K562 (cell line): ENCODE data around the gene RALA. TPM values are rescaled to one million over a fixed set of nuclear protein-coding genes. Genes with fewer than 3 reads are reported as not detected.

Experiments used
- ATAC-seq: fragments of 200-7000 bp; cut with Tn5 transposase; 3 replicates; pipeline ENCODE4 v1.9.1; 2020; ENCODE audit warnings: moderate library complexity
- BruUV-seq: library from RNA; stranded (reverse); fragments of 400-500 nt; replicated peaks from 2 replicates; lab custom pipeline; 2021; lab: Mats Ljungman, UMichigan
- CTCF ChIA-PET: fragments of 300-600 bp; formaldehyde crosslinking; extraction: SDS; loops from one replicate; lab custom pipeline; 2021; ENCODE audit warnings: low intra/inter-chr PET ratio; lab: Yijun Ruan, JAX
- POLR2A ChIA-PET: fragments of 300-600, 350-650 bp; sonication (Branson Sonifier 250); formaldehyde crosslinking; extraction: SDS; loops from one replicate; lab custom pipeline; 2021; ENCODE audit warnings: antibody characterized with exemption, inconsistent platforms; lab: Yijun Ruan, JAX
- DNase-seq, 4 experiments: peaks; one replicate each; pipeline versions ENCODE4 v3.0.0 to v3.0.0-alpha.2; 2011 to 2018; ENCODE audit warnings: low spot score in 3 of 4, mixed read lengths in 3 of 4; ENCODE audit errors: extremely low read depth in 1 of 4
- FAIRE-seq: peaks from 2 replicates; lab custom pipeline; 2011; peaks lifted over from hg19 to GRCh38; lab: Jason Lieb, UNC
- H2AFZ ChIP-seq: 2 replicates; pipeline ENCODE4 v1.6.0; 2011; ENCODE audit warnings: low read depth, low read length, control low read depth, inconsistent platforms
- H3K27ac ChIP-seq: fragments of 200-600 bp; 3 replicates; pipeline ENCODE4 v1.8.0; 2011; ENCODE audit warnings: low read depth, mild to moderate bottlenecking, control low read depth, inconsistent platforms, low read length, moderate library complexity, mixed read lengths; ENCODE audit errors: extremely low read depth
- H3K27me3 ChIP-seq, 2 experiments: fragments of 300-600 bp in 1 of 2; 2 replicates in 1 of 2; 3 replicates in 1 of 2; pipeline versions ENCODE4 v1.6.0 to v1.8.0; 2011; ENCODE audit warnings: inconsistent platforms in 2 of 2, low read length in 2 of 2, mild to moderate bottlenecking in 1 of 2, mixed read lengths in 1 of 2, moderate library complexity in 1 of 2; ENCODE audit not compliant: control insufficient read depth in 2 of 2, insufficient read depth in 2 of 2
- H3K36me3 ChIP-seq: fragments of 300-600 bp; 3 replicates; pipeline ENCODE4 v1.8.0; 2011; ENCODE audit warnings: mild to moderate bottlenecking, low read length, inconsistent platforms; ENCODE audit not compliant: control insufficient read depth, insufficient read depth
- H3K4me1 ChIP-seq, 2 experiments: fragments of 200-600 bp in 1 of 2; replicated peaks in 1 of 2; 2 replicates in 1 of 2; 3 replicates in 1 of 2; pipeline versions ENCODE4 v1.5.1 to v1.8.0; 2011; ENCODE audit warnings: inconsistent platforms in 2 of 2, low read length in 2 of 2, mild to moderate bottlenecking in 1 of 2, mixed read lengths in 1 of 2, moderate library complexity in 1 of 2; ENCODE audit not compliant: control insufficient read depth in 2 of 2, insufficient read depth in 2 of 2
- H3K4me2 ChIP-seq: 2 replicates; pipeline ENCODE4 v1.6.1; 2011; ENCODE audit warnings: low read length, control low read depth, inconsistent platforms, mixed read lengths; ENCODE audit not compliant: insufficient read depth
- H3K4me3 ChIP-seq: fragments of 200-600 bp; sonication (generic), shearing (Covaris generic); 2 replicates; pipeline ENCODE4 v1.5.1; 2016; ENCODE audit warnings: control low read depth, inconsistent platforms
- H3K79me2 ChIP-seq: fragments of 200-600 bp; 3 replicates; pipeline ENCODE4 v1.8.0; 2011; ENCODE audit warnings: low read length, inconsistent platforms; ENCODE audit not compliant: control insufficient read depth, insufficient read depth
- H3K9ac ChIP-seq, 2 experiments: 2 replicates each; pipeline versions ENCODE4 v1.6.0 to v1.6.1; 2011; ENCODE audit warnings: low read depth in 2 of 2, low read length in 2 of 2, control low read depth in 1 of 2, inconsistent platforms in 1 of 2, mild to moderate bottlenecking in 1 of 2, mixed read lengths in 1 of 2; ENCODE audit not compliant: insufficient read depth in 1 of 2
- H3K9me1 ChIP-seq: one replicate; pipeline ENCODE4 v1.6.0; 2011; ENCODE audit warnings: inconsistent platforms, mild to moderate bottlenecking, low read length, moderate library complexity; ENCODE audit not compliant: control insufficient read depth, insufficient read depth
- H3K9me3 ChIP-seq: replicated peaks from 2 replicates; pipeline ENCODE4 v1.5.1; 2011; ENCODE audit warnings: low read depth, low read length, inconsistent platforms; ENCODE audit not compliant: control insufficient read depth, insufficient read depth
- H4K20me1 ChIP-seq: replicated peaks from 2 replicates; pipeline ENCODE4 v1.6.1; 2011; ENCODE audit warnings: low read length, inconsistent platforms, mixed read lengths; ENCODE audit not compliant: control insufficient read depth, insufficient read depth
- CBFB ChIP-seq: sonication (generic); formaldehyde crosslinking; IDR thresholded peaks from 2 replicates; pipeline ENCODE4 v1.4.0; 2020; ENCODE audit warnings: mild to moderate bottlenecking, missing genetic modification reagents
- MAFG ChIP-seq: fragments of 450-650 bp; conservative IDR thresholded peaks from 2 replicates; pipeline ENCODE4 v1.6.1; 2016; ENCODE audit warnings: missing genetic modification characterization, missing compliant biosample characterization
- MCM2 ChIP-seq: fragments of 450-650 bp; IDR thresholded peaks from 2 replicates; pipeline ENCODE4 v1.6.1; 2017; ENCODE audit warnings: low read depth, mild to moderate bottlenecking
- ZNF124 ChIP-seq: sonication (generic); formaldehyde crosslinking; IDR thresholded peaks from 2 replicates; pipeline ENCODE4 v1.8.1; 2022; ENCODE audit warnings: missing genetic modification reagents
- WGBS: fragments of 100-300 bp; shearing (Covaris generic); methylation state at CpG from one replicate; pipeline ENCODE4 v1.1.6; 2016; ENCODE audit warnings: low coverage, mixed read lengths; ENCODE audit not compliant: insufficient coverage; ENCODE audit errors: missing lambda C conversion rate; 5-methylcytosine and 5-hydroxymethylcytosine counted together
- in situ Hi-C: fragments of 300-500 bp; cut with MboI; formaldehyde crosslinking; loops from 4 replicates; pipeline ENCODE4 v1.15.0; 2018; ENCODE audit warnings: inconsistent platforms, mixed read lengths
- intact Hi-C: fragments of 100-400 bp; cut with micrococcal nuclease; formaldehyde crosslinking; loops from 2 replicates; pipeline ENCODE4 v1.14.2; 2022
- polyA plus RNA-seq, 8 experiments: library from polyadenylated mRNA; depleted of rRNA in 4 of 8; stranded (reverse) in 5 of 8; unstranded in 3 of 8; fragments of >200 nt; fragmentation: Nextera tagmentation in 2 of 8; fragmentation: Illumina TruSeq in 1 of 8; extraction: Ambion mirVana in 2 of 8; extraction: Trizol in 1 of 8; gene quantifications; 2 replicates each; pipeline versions ENCODE4 v1.2.1 to v1.2.3, GENCODE V29; 2011 to 2014; ENCODE audit warnings: inconsistent platforms in 1 of 8, missing spikeins in 1 of 8
- total RNA-seq, 7 experiments: library from RNA; depleted of rRNA in 6 of 7; stranded (reverse); fragments of >200 nt in 6 of 7; fragmentation: Illumina TruSeq in 2 of 7; extraction: Trizol in 2 of 7; gene quantifications; 2 replicates each; pipeline versions ENCODE4 v1.2.1 to v1.2.3, GENCODE V29; 2011 to 2021; ENCODE audit warnings: low replicate concordance in 1 of 7
- TF ChIP-seq, protein P1 (sequence below): fragments of 250-450 bp; sonication (Bioruptor Pico); IDR thresholded peaks from 2 replicates; pipeline ENCODE4 v1.5.0; 2021; ENCODE audit warnings: mild to moderate bottlenecking, moderate library complexity
- TF ChIP-seq, protein P2 (sequence below): sonication (generic); formaldehyde crosslinking; IDR thresholded peaks from 2 replicates; pipeline ENCODE4 v1.8.1; 2023; ENCODE audit warnings: mild to moderate bottlenecking, missing genetic modification reagents, moderate library complexity

The RALA gene
- total and polyA plus RNA-seq, 9 of the 15 experiments (the other 6 are each of a cell fraction or from before 2014, with no cell fraction given): 7.2 to 28.0 (median 25.7) TPM

DNA sequence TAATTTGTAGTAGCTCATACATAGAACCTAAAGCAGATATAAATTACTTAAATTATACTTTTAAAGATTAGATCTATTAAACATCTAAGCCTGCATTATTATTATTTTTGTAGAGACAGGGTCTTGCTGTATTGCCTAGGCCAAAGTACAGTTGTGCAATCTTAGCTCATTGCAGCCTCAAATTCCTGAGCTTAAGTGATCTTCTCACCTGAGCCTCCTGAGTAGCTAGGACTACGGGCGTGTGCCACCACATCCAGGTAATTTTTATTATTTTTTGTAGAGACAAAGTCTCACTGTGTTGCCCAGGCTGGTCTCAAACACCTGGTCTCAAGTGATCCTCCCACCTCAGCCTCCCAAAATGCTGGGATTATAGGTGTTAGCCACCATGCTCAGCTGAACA is 46.7 kb downstream of the RALA start:
- no peak overlapping the region for H3K4me3 ChIP-seq
- no peak overlapping the region for H3K27ac ChIP-seq
- ChIA-PET CTCF (no interaction called here), POLR2A (interaction anchor here (0.6 to 1.1 kb wide), 3 partner anchors 9 to 159 kb away, joined by 3 to 5 read pairs (median 4); partner anchors contain the start of gene RALA)
- H4K20me1 ChIP-seq: no peaks in the 10 kb centered on the region
- no peak for FAIRE-seq
- no peak overlapping the region for H3K4me2 ChIP-seq
- no peaks in the 10 kb centered on the region for H3K9me1 ChIP-seq
- H3K36me3 ChIP-seq: no peaks in the 10 kb centered on the region
- no peak overlapping the region for H3K9ac ChIP-seq
- 0 out of 3 replicates have a peak, but pooled peaks cover 2% of the 10 kb centered on the region for H3K79me2 ChIP-seq
- ATAC-seq: no peak
- H3K27me3 ChIP-seq: no peaks in the 10 kb centered on the region
- DNase-seq: no peak
- H3K4me1 ChIP-seq: no peaks in the 10 kb centered on the region
- WGBS: 84% methylated on average over 2 of the region's 2 CpGs
- H2AFZ ChIP-seq: no peak overlapping the region
- intact Hi-C loops: no loop called here
- TF ChIP-seq, protein P1, sequence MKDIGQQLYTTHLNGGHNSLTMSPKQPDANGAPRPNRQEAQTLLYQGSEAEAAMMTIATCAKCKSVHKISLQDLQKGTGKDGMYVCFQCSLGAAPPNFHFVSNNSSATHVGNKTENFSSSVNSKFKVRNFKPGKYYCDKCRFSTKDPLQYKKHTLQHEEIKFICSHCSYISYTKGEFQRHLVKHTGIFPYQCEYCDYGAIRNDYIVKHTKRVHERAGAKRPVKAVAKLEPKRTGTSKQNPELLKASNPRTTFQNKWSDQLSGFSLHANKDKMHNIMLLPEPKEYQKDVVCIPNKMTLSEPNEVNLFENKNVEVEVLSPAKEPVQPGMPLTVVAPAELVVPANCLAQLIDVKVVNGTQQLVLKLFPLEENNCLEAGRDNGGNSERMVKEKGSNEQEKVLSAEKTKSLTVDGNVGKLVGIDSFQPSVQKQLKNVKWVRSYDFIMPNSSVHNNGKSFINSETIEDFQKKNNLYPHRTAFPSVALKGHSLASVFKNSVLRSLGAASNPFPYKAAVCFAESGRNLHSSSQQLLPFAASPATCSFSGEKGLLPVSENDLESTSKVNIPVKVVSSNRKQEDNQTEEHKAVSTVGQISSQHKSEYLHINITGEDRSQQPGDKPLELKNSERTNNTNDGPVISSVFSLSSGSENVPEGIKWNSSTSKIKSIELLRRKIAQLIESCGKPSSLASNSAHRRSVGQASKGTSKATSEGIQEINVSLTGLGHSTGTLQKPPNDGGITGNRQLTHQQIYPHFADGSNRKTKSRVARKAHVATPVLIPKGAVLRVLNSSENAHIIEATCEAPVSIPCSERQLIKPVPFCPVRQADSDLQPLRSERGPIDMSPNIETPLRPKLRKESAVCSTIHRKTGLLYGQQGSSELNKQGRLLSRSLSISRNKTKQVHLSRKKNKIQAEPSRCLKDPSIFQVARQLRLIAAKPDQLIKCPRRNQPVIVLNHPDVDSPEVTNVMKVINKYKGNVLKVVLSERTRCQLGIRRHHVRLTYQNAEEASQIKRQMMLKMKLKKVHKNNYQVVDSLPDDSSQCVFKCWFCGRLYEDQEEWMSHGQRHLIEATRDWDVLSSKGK (CRISPR knock-in tag): no peak
- TF ChIP-seq CBFB (CRISPR knock-in tag) (no peak), ZNF124 (CRISPR knock-in tag) (no peak), MAFG (tag) (no peak), MCM2 (no peak)
- TF ChIP-seq, protein P2, sequence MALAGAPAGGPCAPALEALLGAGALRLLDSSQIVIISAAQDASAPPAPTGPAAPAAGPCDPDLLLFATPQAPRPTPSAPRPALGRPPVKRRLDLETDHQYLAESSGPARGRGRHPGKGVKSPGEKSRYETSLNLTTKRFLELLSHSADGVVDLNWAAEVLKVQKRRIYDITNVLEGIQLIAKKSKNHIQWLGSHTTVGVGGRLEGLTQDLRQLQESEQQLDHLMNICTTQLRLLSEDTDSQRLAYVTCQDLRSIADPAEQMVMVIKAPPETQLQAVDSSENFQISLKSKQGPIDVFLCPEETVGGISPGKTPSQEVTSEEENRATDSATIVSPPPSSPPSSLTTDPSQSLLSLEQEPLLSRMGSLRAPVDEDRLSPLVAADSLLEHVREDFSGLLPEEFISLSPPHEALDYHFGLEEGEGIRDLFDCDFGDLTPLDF (CRISPR knock-in tag): no peak
- in situ Hi-C loops: no loop called here
- H3K9me3 ChIP-seq: no peaks in the 10 kb centered on the region
- no TSS peak for BruUV-seq
